NCI-H1930 (cell line): Measurements from ENCODE around the gene AP4M1.

ENCODE experiments used
- DNase-seq, 2 experiments: peaks; one replicate each; lab custom pipeline; 2025; lab: John Stamatoyannopoulos, UW

Gene AP4M1

GRCh38 chr7:100157334-100158228, 56.1 kb downstream of the AP4M1 start:
- peak in 1 of 2 experiments; percentile 24 for DNase-seq
